WTC11 (cell line): ENCODE measurements around the gene FRMD5.

ENCODE experiments used
- AR ChIP-seq: fragments of 250-450 bp; sonication (Bioruptor Pico); IDR thresholded peaks from 2 replicates; pipeline ENCODE4 v1.9.0; 2021; ENCODE audit warnings: mild to moderate bottlenecking
- ATF2 ChIP-seq: sonication (generic); formaldehyde crosslinking; IDR thresholded peaks from 2 replicates; pipeline ENCODE4 v1.8.1; 2022; ENCODE audit warnings: low read depth, missing genetic modification reagents, borderline replicate concordance
- CTCF ChIP-seq: fragments of 200-600 bp; IDR thresholded peaks from 2 replicates; pipeline ENCODE4 v1.8.0; 2022; ENCODE audit warnings: antibody characterized with exemption
- E2F4 ChIP-seq: sonication (generic); formaldehyde crosslinking; IDR thresholded peaks from 2 replicates; pipeline ENCODE4 v1.8.1; 2022; ENCODE audit warnings: low read depth, mild to moderate bottlenecking, moderate library complexity, missing genetic modification reagents, borderline replicate concordance
- FOXJ3 ChIP-seq: sonication (generic); formaldehyde crosslinking; IDR thresholded peaks from 2 replicates; pipeline ENCODE4 v1.9.0; 2021; ENCODE audit warnings: missing genetic modification reagents, mild to moderate bottlenecking, borderline replicate concordance
- JUN ChIP-seq: sonication (generic); formaldehyde crosslinking; IDR thresholded peaks from 2 replicates; pipeline ENCODE4 v1.8.0; 2023; ENCODE audit warnings: mild to moderate bottlenecking, missing genetic modification reagents
- MAX ChIP-seq: sonication (generic); formaldehyde crosslinking; IDR thresholded peaks from 2 replicates; pipeline ENCODE4 v1.8.0; 2022; ENCODE audit warnings: mild to moderate bottlenecking, missing genetic modification reagents
- SP1 ChIP-seq: sonication (generic); formaldehyde crosslinking; conservative IDR thresholded peaks from 2 replicates; pipeline ENCODE4 v1.8.1; 2022; ENCODE audit warnings: missing genetic modification reagents
- USF2 ChIP-seq: sonication (generic); formaldehyde crosslinking; IDR thresholded peaks from 2 replicates; pipeline ENCODE4 v1.8.1; 2023; ENCODE audit warnings: mild to moderate bottlenecking, missing genetic modification reagents, moderate library complexity
- ZSCAN18 ChIP-seq: fragments of 250-450 bp; sonication (Bioruptor Pico); IDR thresholded peaks from 2 replicates; pipeline ENCODE4 v2.1.2; 2022; ENCODE audit warnings: mild to moderate bottlenecking, moderate library complexity
- TF ChIP-seq, protein P1 (sequence below): sonication (generic); formaldehyde crosslinking; conservative IDR thresholded peaks from 2 replicates; pipeline ENCODE4 v1.8.1; 2022; ENCODE audit warnings: mild to moderate bottlenecking, missing genetic modification reagents

DNA sequence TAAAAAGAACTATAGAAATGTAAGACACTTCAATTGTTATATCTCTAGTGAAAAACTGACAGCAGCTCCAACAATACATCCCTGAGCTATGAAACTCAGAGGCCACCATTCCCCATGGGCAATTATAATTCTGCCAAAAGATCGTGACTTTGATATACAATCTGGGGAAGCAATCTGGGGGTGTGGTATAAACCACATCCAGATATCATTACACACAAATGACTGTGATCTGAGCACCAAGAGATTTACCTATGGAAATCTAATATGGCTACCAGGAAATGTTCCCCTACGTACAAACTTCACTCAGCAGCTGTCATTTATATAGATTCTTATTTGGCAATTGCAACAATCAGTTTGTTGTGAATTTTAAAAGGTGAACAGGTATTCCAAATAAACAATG lies 110.3 kb downstream of the FRMD5 start:
- TF ChIP-seq CTCF: no peak
- no peak for TF ChIP-seq SP1
- no peak for TF ChIP-seq JUN (CRISPR knock-in tag)
- TF ChIP-seq MAX (CRISPR knock-in tag): no peak
- TF ChIP-seq E2F4: no peak
- TF ChIP-seq ZSCAN18 (CRISPR knock-in tag): no peak
- TF ChIP-seq, protein P1, sequence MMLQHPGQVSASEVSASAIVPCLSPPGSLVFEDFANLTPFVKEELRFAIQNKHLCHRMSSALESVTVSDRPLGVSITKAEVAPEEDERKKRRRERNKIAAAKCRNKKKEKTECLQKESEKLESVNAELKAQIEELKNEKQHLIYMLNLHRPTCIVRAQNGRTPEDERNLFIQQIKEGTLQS (CRISPR knock-in tag): no peak
- no peak for TF ChIP-seq ATF2 (CRISPR knock-in tag)
- TF ChIP-seq AR: no peak
- no peak for TF ChIP-seq USF2 (CRISPR knock-in tag)
- no peak for TF ChIP-seq FOXJ3 (CRISPR knock-in tag)
